Activated T-helper 1 cell treated with anti-CD3 and anti-CD28 coated beads, Interleukin-2, amount 50 U/mL, for 16 hours (primary cell): ENCODE results near the gene GSN.
A peak's percentile ranks its signal among the peaks of the same experiment; 100 is the strongest.

ENCODE experiments used
- DNase-seq, 2 donors: peaks; one replicate each; pipeline ENCODE4 v3.0.0-alpha.2; 2020; ENCODE audit warnings: low read depth in 1 of 2, low spot score in 1 of 2

Gene GSN

DNA sequence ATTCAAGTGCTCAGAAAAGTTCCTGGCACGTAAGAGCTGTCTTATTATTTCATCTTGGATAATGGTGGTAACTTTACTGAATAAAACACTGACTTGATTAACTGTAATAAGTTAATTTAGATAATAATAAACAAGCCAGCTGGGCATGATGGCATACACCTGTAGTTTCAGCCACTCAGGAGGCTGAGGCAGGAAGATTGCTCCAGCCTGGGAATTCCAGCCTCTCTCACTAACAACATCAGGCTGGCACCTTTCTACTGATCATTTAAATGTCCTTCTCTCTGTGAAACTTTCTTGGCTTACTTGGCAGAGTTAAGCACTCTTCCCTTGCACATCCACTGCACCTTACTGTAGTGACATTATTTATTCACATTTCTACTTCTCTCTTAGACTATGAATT, 82.1 kb downstream of the GSN start:
- DNase-seq = no peak

DNA sequence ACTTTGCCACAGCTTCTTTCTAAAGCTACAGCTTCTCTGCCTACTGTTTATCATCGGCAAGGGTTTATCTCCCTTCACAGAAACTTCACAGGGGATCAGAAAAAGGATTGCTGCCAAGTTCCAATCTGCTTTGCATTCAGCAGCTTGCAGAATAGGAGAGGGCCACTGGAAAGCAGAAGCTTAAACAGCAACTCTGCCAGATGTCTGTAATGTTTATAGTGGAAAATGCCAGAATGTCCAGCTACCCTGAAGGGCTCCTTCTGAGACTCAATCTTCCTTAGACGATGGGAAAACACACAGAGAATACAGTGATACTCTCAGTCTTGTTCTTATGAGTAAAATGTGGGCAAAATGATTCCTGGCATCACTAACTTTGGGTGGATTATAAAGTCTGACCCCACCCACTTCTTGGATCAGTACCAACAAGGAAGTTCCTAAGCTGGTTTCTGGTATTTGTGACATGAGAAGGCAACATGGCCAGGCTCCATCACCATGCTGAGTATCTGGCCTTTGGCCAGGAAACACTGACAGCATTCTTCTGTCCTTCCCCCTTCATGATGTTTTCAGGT, 83.1 kb downstream of the GSN start:
- DNase-seq = no peak

DNA sequence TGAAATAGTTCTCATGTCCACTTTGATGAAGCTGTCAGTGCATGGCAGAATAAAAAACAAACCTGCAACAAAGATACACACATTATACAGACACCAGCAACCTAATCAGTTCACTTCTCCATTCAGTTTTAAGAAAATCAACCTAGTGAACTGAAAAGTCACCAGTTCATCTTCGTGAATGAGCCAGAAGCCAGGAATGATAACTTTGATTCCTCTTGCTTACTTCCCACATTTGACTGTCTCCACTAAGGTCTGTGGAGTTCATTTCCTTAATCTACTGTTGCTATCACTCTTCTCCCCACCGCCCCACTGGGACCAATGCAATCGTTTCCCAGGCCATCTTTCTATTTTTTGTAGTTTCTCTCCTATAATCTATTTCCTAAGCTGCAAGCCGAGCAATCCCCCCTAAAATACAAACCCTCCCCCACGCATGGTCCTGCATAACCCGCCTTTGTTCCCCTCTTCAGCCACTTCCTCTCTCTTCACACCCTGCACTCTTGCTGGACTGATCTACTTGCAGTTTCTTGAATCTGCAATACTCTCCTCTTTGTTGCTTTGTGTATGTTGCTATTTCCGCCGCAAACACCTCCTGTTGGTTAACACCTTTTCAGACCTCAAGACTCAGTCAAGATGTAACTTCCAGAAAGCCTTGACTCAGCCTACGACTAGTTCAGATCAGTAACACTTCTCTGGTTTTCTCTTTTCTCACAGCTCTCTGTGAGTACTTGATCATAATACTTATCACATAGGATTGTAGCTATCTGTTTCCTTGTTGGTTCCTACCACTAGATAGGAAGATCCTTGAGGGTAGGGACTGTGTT, 85.5 kb downstream of the GSN start:
- DNase-seq = peak in 1 of 2 donors; percentile 37

DNA sequence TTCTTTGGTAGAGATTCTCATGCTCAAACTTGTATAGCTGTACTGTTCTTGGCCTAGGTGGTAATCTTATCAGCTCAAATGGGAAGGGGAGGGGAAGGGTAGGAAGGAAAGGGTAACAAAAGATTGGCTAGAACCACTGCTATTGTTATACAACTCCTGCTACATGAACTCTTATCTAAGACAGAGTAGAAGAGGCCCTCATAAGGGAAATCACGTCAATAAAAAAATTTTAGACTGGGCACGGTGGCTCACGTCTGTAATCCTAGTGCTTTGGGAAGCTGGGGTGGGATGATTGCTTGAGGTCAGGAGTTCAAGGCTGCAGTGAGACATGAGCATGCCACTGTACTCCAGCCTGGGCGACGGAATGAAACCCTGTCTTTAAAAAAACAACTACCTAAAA, 86.2 kb downstream of the GSN start:
- no peak for DNase-seq

DNA sequence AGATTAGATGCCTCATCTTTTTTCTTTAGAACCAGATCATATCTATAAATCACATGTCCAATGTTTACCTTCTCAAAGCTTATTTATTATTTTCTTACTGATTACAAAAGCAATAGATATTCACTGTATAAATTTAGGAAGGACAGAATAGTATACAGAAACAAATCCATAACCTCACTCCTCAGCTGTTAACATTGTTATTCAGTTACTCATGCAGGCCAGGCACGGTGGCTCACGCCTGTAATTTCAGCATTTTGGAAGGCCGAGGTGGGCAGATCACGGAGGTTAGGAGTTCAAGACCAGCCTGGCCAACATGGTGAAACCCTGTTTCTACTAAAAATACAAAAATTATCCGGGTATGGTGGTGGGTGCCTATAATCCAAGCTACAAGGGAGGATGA, 86.8 kb downstream of the GSN start:
- no peak for DNase-seq

DNA sequence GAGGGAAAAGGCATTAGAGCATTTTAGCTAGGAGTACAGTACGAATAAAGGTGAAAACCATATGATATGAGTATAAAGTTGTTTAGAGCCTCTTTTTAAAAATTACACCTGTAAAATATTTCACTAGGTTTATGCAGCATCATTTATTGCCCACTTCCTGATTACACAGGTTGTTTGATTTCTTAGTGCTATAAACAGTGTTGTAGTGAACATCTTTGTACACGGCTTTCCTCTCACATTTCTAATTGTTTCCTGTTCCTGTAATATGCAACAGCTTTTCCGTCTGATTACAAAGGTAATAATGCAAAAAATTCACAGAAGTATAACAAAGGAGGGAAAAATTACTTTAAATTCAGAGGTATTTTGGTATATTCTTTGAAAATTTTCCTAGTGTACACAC, 89.0 kb downstream of the GSN start:
- DNase-seq = no peak

DNA sequence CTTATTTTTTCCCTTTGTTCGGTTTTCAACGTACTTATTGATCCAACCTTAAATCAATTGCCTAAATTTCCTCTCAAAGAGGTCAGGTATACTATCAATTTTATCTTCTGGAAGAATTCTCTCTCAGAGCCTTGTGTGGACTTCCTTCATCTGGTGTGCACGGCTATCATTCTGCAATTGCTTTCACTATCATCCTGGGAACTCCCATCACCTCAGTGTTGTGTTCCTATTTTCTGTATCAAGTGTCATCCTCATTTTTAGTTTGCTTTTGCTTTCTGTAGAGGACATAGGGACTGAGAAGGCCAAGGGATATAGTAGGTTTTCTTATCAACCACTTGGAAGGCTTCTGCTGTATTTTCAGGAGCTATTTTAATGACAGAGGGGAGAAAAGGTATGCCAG, 90.8 kb downstream of the GSN start:
- no peak for DNase-seq

DNA sequence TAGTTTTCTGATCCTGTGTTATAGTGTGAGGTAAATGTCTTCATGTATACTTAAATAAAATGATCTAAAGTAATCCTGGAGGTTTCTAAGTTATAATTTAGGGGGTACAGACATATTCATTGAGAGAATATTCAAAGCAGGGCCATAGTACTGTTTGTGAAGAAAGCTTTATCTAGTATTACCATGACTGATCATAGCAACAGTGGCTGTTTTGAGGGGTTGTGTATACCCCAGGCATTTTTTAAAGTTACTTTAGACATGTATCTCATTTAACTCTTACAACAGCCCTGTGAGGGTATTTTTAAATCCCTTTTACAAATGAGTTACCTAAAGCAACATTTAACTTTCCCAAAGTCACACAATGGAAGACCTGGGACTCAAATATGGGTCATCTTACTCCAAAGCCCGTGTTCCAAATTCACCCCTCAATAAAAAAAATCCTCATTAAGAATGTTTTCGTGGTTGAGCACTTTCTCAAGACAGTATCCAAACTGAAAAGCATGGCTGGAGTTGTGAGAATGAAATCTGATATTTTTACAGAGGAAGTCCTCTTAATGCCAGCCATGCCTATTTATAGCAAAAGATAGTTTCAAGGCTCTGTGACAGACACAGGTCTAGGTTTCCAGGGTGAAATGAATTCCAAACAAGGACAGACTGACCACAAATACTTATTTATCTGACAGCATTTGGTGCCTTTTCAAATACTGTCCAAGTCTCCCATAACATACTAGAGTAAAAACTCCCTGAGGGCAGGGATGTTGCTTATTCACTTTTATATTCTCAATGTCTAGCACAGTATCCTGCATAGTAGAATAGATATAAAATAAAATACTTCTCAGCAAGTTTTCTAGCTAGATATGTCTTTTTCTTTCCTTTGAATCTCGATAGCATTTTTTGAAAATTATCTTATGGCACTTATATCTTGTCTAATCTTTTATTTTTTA, 91.7 kb downstream of the GSN start:
- DNase-seq = no peak

DNA sequence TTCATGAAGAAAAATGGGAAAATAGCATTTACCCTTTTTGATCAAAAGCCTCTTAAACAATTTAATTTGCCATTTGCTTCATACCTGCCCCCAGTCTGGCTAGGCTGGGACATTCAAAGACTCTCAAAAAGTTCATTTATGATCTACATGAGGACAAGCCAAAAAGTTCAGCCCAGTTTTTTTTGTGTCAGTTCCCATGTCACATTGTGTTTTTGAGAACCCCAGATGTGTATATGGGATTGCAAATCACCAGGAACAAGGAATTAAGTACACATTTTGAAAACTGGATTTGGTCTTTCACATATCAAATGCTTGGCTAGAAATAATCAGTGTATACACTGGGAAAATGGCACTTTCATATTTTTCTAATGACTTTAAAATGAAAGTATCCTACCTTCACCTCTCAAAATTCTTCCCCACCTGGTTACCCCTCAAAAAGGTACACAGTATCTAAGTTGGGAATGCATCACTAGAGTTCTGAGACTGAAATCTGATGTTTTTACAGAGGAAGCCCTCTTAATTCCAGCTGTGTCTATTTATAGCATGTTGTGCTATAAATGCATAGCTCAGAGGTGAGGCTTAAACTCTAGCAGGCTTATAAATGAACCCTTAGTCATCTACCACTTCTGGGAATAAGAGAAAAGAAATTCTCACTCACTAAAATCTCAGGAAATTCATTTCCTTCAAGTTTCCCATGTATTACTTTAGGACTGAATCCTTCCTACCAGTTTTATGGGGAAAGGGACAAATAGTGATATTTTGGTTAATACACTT, 92.8 kb downstream of the GSN start:
- DNase-seq = no peak

DNA sequence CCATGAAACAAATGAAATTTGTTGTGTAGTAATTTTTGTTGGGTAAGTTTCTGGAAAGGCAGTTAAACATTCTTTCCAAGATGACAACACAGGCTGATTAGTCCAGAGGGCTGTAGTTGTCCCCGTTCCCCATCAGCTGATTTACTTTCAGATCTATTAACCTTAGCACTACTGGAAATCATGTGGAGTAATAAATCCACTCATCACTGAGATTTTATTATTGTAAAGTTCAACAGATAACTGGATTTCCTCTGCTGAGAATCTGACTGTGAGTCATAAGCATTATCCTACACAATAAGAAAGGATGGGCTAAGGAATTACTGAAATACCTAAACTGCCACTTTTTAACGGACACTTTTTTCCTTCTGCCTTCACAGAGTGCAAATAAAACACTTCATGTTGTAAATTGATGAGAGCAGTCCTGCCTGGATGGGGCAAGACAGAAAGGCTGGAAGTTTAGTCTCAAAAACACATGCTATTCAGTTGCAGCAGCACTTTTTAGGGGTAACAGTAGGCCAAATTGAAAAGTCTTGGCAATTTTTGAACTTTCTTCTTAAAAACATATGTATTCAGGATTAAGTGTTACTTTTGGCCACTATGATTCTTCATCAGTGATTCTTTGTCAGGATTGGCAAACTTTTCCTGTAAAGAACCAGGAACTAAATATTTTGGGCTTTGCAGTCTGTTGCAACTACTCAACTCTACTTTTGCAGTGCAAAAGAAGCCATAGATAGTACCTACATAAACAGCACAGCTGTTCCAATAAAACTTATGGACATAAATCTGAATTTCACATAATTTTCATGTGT, 95.1 kb downstream of the GSN start:
- no peak for DNase-seq

DNA sequence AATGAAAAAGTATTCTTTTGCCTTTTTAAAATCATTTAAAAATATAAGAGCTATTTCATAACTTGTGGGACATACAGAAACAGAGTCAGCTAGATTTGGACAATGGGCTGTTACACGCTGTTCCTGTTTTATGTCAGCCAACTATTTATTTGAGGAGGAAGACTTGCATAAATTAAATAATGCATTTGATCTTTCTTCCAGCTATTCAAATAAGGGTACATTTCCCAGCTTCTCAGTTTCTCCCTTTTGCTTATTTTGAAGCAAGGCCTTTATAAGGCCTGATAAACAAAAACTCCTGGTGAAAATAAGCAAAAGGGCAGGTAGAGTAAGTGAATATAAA, 95.6 kb downstream of the GSN start:
- no peak for DNase-seq

DNA sequence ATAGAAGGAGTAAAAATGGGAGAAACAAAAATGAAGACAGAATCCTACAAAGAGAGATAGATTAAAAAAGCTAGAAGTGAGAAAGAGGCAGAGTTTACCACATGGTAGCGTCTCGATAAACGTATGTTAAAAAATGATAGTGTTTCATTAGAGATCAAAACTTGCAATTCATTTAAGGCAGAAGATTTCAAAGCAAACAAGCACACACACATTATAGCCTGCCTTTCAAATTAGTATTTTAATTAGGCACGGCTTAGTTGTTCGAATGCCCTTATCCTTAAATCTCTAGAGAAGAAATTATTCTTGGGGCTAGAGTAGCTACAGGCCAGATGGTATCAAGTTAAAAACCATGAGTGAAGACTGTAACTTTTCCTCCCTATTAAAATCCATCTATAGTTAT, 96.1 kb downstream of the GSN start:
- no peak for DNase-seq

DNA sequence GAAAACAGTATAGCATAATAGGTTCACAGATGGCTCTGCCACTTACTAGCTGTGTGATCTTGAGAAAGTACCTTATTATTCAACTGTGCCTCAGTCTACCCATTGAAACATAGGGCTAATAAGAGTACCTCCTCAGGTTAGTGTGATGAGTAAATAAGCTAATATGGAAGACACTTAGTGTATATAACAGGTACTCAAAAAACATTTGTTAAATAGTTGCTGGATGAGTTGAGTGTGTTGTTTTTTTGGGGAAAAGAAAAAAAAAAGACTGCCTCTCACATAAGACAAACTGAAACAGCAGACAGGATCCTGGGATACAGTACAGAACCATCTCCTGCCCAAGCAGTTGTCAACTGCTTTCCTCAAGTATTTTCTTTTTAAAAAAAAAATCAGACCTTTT, 96.9 kb downstream of the GSN start:
- no peak for DNase-seq

DNA sequence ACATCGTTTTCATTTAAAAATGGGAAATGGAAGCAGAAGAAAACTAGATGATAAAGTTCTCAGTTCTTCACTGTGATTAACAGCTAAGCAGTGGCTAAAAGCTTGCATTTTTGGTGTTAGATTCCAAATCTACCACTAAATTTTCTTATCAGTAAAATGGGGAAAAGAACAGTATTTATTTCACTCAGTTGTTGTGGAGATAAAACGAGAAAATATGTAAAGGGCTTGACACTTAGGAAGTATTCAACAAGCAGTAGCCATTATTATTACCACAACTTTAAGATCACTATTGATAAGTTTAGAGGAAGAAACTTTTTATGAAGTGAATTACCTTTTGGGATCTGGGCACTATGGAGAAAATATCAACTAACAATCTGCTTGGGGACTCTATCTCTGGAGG, 97.6 kb downstream of the GSN start:
- no peak for DNase-seq

DNA sequence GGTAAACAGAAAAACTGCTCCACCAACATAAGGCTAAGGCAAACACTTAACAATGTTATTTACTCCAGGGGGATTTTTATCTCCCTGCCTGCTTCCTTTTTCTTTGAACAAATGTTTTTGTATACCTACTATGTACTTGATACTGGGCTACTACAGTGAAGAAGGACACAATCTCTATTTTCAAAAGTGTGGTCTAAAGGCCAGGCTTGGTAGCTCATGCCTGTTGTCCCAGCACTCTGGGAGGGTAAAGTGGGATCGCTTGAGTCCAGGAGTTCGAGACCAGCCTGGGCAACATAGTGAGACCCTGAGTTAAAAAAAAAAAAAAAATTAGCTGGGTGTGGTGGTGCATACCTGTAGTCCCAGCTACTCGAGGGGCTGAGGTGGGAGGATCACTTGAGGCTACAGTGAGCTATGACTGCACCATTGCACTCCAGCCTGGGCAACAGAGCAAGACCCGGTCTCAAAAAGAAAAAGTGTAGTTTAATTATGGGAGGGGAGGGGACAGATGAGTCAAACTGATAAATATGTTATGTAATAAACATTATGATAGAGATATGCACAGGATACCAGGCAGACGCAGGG, 98.7 kb downstream of the GSN start:
- no peak for DNase-seq

DNA sequence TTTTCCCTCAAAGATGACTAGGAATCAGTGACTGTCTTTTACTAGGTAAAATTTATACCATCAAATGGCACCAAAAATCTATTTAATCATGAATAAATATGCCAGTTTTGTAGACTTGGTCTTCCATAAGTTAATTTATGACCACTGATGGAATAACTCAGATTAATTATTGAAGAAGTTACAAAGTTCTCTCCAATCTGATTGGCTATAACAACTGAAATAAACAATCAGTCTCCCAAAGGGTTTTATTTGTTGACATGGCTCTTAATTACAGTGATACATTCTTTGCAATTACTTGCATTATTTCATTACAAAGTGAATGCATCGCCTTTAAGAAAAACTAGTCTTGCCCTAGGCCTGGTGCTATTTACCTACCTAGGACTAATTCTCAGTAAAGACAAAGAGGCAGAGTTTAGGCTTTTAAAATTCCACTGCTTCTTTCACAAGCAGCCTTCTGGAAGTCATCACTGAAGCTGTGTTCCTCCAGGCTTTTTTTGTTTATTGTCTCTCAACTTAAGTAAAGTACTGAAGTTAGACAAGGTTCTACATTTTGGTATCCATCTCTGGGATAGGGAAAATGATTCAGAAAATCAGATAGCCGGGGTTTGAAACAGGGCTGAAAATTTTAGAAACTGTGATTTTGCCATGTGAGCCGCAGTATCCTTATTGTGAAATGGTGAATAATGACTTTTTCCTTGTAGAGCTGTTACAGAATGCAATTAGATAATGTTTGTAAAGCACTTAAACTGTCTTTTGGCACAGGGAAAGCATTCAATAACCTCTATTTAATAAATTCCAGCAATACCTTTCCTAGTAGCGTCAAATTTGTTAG, 99.6 kb downstream of the GSN start:
- no peak for DNase-seq

DNA sequence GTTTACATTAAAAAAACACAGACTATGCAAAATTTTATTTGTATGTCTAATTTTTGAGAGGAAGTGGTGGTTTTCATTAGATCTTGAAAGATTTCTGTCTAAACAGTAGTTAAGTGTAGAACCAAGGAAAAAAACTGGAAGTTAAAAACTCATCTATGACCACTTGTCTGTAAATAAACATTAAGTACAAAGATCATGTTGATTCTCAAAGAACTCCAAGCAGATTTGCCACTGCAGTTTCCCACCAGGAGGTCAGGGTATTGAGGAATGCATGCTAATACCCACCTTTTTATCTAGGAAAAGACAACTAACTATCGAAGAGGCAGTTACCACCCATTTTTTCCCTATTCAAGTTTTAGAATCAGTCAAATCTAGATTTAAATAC, 100.2 kb downstream of the GSN start:
- no peak for DNase-seq

DNA sequence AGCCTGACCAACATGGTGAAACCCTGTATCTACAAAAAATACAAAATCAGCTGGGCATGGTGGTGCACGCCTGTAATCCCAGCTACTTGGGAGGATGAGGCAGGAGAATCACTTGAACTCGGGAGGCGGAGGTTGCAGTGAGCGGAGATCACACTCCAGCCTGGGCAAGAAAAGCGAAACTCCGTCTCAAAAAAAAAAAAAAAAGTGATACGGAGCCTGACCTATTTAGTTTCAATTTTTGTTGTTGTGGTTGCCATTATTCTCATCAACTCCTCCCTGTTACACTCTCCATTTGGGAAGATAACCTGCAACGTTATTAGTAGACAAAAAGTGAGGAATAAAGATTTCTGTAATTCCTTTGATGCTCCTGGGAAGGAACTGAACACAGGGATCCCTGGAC, 100.8 kb downstream of the GSN start:
- no peak for DNase-seq

DNA sequence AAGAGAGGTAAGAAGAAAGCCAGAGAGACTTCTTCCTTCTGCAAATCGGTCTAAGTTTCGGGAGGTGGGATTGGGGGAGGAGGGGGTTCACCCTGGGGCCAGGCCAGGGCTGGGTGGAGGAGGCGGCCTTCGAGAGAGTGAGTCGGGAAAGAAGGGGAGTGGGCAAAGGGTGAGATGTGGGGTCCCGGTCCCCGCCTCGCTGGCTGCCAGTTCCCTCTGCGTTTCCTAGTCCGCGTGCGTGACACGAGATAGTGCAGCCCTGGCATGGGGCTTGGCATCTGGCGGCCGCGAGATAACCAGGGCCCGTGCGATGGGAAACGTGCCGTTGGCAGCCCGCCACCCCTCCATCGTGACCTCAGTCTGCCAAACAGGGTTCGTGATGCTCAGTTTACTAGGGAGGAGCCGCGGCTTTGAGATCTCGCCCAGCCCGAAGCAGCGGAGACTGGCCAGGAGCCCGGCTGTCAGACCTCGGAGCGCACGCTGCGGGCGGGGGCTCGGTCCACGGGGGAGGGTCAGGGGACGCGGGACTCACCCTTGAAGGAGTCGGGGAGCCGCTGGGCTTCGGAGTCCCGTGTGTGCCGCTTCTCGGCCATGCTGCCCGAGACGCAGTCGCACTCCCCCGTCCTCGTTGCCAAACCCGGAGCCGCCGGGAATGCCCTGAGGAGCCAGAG, 101.8 kb downstream of the GSN start, which contains the start of gene STOM:
TSS of gene STOM (minus strand) at position 656 of the 671 bp plus-strand sequence. CDS start at position 593, 63 bp downstream.
- peak; percentile 44 to 55 for DNase-seq
